GM21360 (cell line): ENCODE measurements around the gene FNDC4.
"Not testable (repeated sequence)": the region's sequence is repeated elsewhere in the genome, so short reads cannot be mapped to it uniquely, and the experiment has no call there.

Experiments used
- ATAC-seq: cut with Tn5 transposase; IDR thresholded peaks from one replicate; pipeline ENCODE4 v1.9.1; 2021; ENCODE audit warnings: mild to moderate bottlenecking, moderate library complexity; ENCODE audit not compliant: unreplicated experiment

Gene FNDC4, protein sequence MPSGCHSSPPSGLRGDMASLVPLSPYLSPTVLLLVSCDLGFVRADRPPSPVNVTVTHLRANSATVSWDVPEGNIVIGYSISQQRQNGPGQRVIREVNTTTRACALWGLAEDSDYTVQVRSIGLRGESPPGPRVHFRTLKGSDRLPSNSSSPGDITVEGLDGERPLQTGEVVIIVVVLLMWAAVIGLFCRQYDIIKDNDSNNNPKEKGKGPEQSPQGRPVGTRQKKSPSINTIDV

DNA sequence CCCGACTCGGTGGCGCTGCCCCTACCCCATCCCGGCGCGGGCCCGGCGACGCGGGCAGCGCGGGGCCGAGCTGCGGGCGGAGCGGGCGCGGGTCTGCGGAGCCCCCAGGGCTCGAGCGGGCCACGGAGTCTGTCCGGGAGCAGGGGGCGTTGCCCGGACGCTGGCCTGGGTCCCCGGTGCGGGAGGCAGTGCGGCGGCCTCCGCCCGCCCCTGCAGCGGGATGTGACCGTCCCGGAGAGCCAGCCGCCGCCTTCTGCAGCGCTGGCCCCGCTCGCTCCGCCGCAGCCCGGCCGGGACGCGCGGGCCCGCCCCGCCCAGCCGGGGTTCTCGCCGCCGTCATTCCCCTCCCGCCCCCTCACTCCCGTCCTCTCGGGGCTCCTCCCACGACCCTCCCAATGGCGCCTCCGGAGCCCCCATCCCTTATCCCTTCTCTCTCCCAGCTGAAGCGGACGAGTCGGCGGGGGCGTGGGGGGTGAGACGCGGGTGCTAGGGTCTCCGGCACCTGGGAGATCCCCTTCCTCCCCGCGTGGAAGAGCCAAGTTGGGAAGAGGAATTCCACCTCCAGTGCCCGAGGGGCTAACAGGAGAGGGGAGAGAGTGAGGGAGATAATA is at the start of gene FNDC4:
TSS of gene FNDC4 (minus strand) at position 257 of the 611 bp plus-strand sequence. CDS start 521 bp downstream, outside the sequence.
- no peak for ATAC-seq

- ATAC-seq = no peak
Measured at GRCh38 chr2:27544143-27544821, 49.3 kb upstream of the FNDC4 start.

GRCh38 chr2:27539649-27540048 is 44.6 kb upstream of the FNDC4 start:
- ATAC-seq = not testable (repeated sequence)

DNA sequence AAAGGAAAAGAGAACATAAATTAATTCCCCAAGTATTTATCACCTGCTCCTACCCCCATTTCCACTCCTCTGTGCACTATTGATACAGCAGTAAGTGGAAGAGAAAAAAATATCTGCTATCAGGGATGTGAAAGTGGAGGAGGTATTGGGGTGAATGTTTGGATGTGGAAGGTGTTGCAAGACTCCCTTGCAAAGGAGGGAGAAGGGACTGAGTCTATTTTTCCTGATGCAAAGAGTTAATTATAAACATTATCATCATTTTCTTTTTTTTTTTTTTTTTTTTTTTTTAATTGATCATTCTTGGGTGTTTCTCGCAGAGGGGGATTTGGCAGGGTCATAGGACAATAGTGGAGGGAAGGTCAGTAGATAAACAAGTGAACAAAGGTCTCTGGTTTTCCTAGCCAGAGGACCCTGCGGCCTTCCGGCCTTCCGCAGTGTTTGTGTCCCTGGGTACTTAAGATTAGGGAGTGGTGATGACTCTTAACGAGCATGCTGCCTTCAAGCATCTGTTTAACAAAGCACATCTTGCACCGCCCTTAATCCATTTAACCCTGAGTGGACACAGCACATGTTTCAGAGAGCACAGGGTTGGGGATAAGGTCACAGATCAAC is 43.9 kb upstream of the FNDC4 start:
- not testable (repeated sequence) for ATAC-seq

GRCh38 chr2:27537287-27537686 is 42.3 kb upstream of the FNDC4 start:
- no peak for ATAC-seq

GRCh38 chr2:27531983-27532382 is 37.0 kb upstream of the FNDC4 start:
- no peak for ATAC-seq

DNA sequence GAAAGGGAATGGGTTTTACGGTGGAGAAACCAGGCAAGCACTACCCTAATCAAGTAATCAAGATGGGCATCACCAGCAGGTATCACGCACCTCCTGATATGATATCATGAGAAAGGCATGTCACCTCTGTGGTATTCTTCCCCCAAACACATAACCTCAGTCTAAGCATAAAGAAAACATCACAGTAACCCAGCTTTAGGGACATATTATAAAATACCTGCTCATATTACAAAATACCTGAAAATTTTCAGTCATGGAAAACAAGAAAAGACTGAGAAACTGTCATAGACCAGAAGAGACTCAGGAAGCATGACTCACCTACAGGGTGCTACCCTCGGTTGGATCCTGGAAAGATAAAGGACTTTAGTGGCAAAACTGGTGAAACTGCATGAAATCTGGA is 32.2 kb upstream of the FNDC4 start:
- no peak for ATAC-seq

DNA sequence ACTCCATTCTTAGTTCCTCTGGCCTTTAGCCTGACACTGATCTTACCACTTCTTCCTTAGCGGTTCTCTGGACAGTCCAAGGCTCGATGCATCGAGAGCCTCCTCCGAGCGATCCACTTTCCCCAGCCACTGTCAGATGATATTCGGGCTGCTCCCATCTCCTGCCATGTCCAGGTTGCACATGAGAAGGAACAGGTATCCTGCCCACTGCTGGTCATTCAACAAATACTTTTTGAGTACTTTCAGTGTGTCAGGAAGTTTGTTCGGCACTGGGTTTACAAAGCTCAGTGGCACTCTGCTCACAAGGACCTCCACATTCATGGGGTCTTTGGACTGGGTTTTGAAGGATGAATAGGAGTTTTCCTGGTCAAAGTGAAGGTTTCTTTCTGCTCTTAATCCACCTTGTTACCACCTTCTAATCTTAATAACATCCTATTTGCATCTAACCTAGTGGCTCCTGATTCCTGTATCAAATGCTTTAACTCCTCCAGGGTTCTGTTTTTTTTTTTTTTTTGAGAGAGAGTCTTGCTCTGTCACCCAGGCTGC is 27.5 kb upstream of the FNDC4 start:
- no peak for ATAC-seq

- no peak for ATAC-seq
Measured at GRCh38 chr2:27520316-27520715, 25.3 kb upstream of the FNDC4 start.

DNA sequence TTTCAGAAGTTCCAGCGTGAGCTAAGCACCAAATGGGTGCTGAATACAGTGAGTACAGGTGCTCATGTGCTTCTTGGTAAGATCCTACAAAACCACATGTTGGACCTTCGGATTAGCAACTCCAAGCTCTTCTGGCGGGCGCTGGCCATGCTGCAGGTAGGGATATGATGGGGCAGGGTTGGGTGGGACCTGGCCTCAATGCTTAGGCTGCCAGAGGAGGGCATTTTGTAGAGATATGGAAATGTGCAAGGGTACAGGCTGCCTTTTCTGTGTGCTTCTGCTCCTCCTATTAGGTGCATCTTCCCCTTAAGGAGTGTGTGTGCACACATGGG is 23.7 kb upstream of the FNDC4 start:
- ATAC-seq = no peak

DNA sequence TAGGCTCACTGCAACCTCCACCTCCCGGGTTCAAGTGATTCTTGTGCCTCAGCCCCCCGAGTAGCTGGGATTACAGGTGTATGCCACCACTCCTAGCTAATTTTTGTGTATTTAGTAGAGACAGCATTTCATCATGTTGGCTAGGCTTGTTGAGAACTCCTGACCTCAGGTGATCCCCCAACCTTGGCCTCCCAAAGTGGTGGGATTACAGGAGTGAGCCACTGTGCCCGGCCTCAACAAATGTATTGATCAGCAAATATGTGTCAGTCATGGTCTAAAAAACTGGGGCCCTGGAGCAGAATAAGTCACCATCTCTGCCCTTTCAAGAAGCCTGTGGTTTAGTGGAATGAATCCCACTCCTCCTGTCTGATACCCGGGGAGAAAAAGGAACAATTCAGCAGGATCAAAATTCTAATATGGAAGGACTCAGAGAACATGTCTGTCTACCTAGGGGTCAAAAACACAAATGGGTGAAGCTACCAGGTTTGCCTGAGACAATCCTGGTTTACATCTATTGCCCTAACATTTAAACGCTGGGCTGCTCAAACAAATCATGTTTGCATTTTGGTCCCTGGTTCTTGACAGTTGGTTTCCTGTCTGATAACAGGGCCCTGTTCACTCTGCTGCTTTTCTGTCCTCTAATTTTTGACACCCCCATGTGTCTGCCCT is 23.2 kb upstream of the FNDC4 start:
- ATAC-seq = no peak

- ATAC-seq = no peak
Measured at GRCh38 chr2:27509326-27509725, 14.3 kb upstream of the FNDC4 start.

GRCh38 chr2:27507293-27507692 is 12.3 kb upstream of the FNDC4 start:
- ATAC-seq = no peak

- no peak for ATAC-seq
Measured at GRCh38 chr2:27506587-27506986, 11.6 kb upstream of the FNDC4 start.

DNA sequence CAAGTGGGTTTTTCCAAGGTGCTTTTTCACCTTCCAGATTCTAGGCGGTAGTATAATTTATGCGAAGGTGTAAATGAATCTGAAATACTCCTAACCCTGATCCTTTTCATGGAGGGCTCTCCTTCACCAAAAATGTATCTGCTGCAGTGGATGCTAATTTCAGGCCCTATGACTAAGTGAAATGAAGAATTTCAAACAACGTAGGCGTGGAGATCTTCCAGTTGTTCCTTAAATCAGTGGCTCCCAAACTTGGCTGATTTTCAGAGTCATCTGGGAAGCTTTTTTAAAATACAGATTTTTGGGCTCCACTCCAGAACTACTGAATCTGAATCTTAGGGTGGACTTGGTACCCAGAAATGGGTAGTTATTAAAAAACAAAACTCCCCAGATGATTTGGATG is 7.1 kb upstream of the FNDC4 start:
- ATAC-seq = no peak

- no peak for ATAC-seq
Measured at GRCh38 chr2:27501042-27501441, 6.0 kb upstream of the FNDC4 start.

DNA sequence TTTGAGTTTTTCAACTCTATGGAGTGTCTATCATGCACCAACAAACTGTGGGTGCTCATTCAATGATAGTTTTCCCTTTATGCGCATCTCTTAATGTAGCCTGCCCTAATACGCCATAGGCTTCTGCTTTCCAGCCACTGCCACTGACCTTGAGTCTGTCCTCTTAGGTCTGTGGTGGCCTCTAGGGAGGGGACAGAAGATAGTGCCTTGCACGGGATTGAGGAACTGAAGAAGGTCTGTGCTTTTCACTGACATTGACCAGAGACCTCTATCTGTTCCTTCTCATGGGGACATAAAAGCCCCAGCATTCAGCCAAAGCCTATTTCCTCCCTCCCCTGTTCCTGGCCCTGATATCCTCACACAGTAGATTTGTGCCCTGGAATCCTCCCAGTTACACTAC is 4.0 kb upstream of the FNDC4 start:
- no peak for ATAC-seq

DNA sequence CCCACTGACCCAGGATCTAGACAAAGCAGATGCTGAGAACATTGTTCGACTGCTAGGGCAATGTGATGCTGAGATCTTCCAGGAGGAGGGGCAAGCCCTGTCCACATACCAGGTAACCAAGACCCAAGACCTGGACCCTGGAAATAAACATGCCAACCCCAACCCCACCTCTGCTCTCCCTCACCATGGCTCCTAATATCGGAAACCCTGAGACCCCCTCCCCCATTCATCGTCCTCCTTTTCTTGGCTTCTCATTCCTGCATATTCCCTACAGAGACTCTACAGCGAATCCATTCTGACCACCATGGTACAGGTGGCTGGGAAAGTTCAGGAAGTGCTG is 2.3 kb upstream of the FNDC4 start:
- ATAC-seq = no peak

- ATAC-seq = no peak
Measured at GRCh38 chr2:27496357-27497287, 1.6 kb upstream of the FNDC4 start, which contains the start of gene GCKR. TSS of gene GCKR (plus strand) at chr2:27496839. CDS start at chr2:27496905, 66 bp downstream.

- ATAC-seq = no peak
Measured at GRCh38 chr2:27495840-27496356, 898 bp upstream of the FNDC4 start.
